Spleen (tissue), 11 donors: ENCODE results near the gene GREB1. TPM values are rescaled to one million over a fixed set of nuclear protein-coding genes. Genes with fewer than 3 reads are reported as not detected.

Experiments
- DNase-seq: peaks from one replicate; pipeline ENCODE4 v3.0.0-alpha.2; 2020
- H3K27ac ChIP-seq, 8 donors: fragments of 200-600 bp; sonication (generic) in 7 of 8; 1 replicate in 4 of 8; 2 replicates in 4 of 8; pipeline versions ENCODE4 v1.5.0 to v1.8.0; 2016 to 2021; ENCODE audit warnings: inconsistent platforms in 4 of 8, mild to moderate bottlenecking in 4 of 8, moderate library complexity in 1 of 8
- H3K27me3 ChIP-seq, 7 donors: fragments of 200-600 bp; sonication (generic) in 6 of 7; replicated peaks in 1 of 7; 1 replicate in 4 of 7; 2 replicates in 3 of 7; pipeline versions ENCODE4 v1.5.0 to v1.8.0; 2016 to 2021; ENCODE audit warnings: inconsistent platforms in 3 of 7, mild to moderate bottlenecking in 1 of 7
- H3K36me3 ChIP-seq, 6 donors: fragments of 200-600 bp; sonication (generic) in 5 of 6; 1 replicate in 4 of 6; 2 replicates in 2 of 6; pipeline versions ENCODE4 v1.5.0 to v1.8.0; 2016 to 2021; ENCODE audit warnings: inconsistent platforms in 2 of 6
- H3K4me1 ChIP-seq, 6 donors: fragments of 200-600 bp; sonication (generic) in 5 of 6; 1 replicate in 3 of 6; 2 replicates in 3 of 6; pipeline versions ENCODE4 v1.5.0 to v1.8.0; 2016 to 2021; ENCODE audit warnings: inconsistent platforms in 3 of 6
- H3K4me3 ChIP-seq, 8 donors: fragments of 200-600 bp; sonication (generic) in 7 of 8; 1 replicate in 4 of 8; 2 replicates in 4 of 8; pipeline versions ENCODE4 v1.5.0 to v1.8.0; 2016 to 2021; ENCODE audit warnings: inconsistent platforms in 4 of 8, mild to moderate bottlenecking in 4 of 8, moderate library complexity in 2 of 8
- H3K9me3 ChIP-seq, 8 donors: fragments of 200-600 bp; sonication (generic) in 7 of 8; 1 replicate in 4 of 8; 2 replicates in 4 of 8; pipeline versions ENCODE4 v1.5.0 to v1.8.0; 2016 to 2021; ENCODE audit warnings: inconsistent platforms in 4 of 8
- POLR2A ChIP-seq, 3 donors: fragments of 450-650 bp; IDR thresholded peaks; one replicate each; pipeline ENCODE4 v1.5.1; 2017; ENCODE audit warnings: antibody characterized with exemption in 3 of 3, mild to moderate bottlenecking in 1 of 3
- POLR2AphosphoS5 ChIP-seq, 3 donors: sonication (generic); formaldehyde crosslinking; IDR thresholded peaks; one replicate each; pipeline ENCODE4 v1.5.1; 2017; ENCODE audit warnings: antibody characterized with exemption in 3 of 3
- WGBS, 5 donors: extraction: QIAGEN DNeasy Blood & Tissue Kit in 3 of 5; methylation state at CpG; one replicate each; pipeline versions ENCODE4 v1.1.5 to v1.1.7; 2013 to 2018; 5-methylcytosine and 5-hydroxymethylcytosine counted together
- intact Hi-C: fragments of 100-400 bp; cut with DNase I; formaldehyde crosslinking; loops from one replicate; pipeline ENCODE4 v1.15.0; 2023; ENCODE audit warnings: low total_unique reads
- polyA plus RNA-seq, 3 donors: library from polyadenylated mRNA; stranded (reverse); fragments of 200-250 nt; gene quantifications; one replicate each; pipeline ENCODE4 v1.2.1, GENCODE V29; 2013
- total RNA-seq, 7 donors: library from RNA; depleted of rRNA in 3 of 7; stranded (reverse); fragments of >200 nt in 3 of 7; fragmentation: NEBNext Ultra II Directional in 4 of 7; extraction: Animal tissue kit (Norgen Biotek cat#: 25700) in 4 of 7; gene quantifications; one replicate each; pipeline versions ENCODE4 v1.1.0 to v1.2.1, GENCODE V29; 2016 to 2021
- TF ChIP-seq, protein P1 (sequence below), 11 experiments: fragments of 200-600 bp in 7 of 11; fragments of 450-650 bp in 4 of 11; sonication (generic) in 4 of 11; IDR thresholded peaks in 8 of 11; conservative IDR thresholded peaks in 3 of 11; 1 replicate in 7 of 11; 2 replicates in 4 of 11; pipeline versions ENCODE4 v1.4.0 to v1.8.0; 2016 to 2021; ENCODE audit warnings: antibody characterized with exemption in 11 of 11, inconsistent platforms in 4 of 11, mild to moderate bottlenecking in 1 of 11
- donor health status: healthy with polysubstance abuse.
- donor health status: DM: no; HTN: no; CAD: no; lungs with moderate emphysema.
- donor health status: DM: no; HTN: no; CAD: no.
- donor health status: Bipolar disorder and iron deficiency.
- donor health status: healthy.
- donor health status: DM: no; HTN: no; CAD: no.
- donor health status: DM: yes; HTN: yes; CAD: no.

GREB1 gene
- total and polyA plus RNA-seq, 10 donors = 0.06 to 1.6 (median 0.51) TPM; not detected in 1

DNA sequence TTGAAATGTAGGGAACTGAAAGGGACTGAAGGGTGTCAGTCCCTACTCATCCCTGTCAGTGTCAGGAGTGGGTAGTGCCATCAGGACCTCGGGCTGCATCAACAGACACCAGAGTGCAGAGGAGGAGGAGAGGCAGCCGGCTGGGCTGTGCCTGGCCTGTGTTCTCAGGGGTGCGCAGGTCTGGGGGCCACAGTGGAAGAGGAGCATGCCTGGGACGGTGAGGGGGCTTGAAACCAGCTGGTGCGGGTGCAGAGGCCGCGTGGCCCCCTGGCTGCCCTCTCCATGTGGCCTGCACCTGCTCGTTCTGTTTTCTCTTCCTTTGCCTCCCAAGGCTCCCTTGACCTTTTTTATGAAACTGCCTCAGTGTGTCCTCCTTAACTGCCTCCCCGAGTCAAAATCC, 94.8 kb downstream of the GREB1 start:
- no peak overlapping the region for H3K4me3 ChIP-seq
- no peak overlapping the region for H3K27ac ChIP-seq
- no peak for DNase-seq
- H3K27me3 ChIP-seq = no peaks in the 10 kb centered on the region
- H3K36me3 ChIP-seq = no peaks in the 10 kb centered on the region
- 78 to 87% (median 84%) methylated on average over 9 of the region's 9 CpGs for WGBS, 5 donors
- intact Hi-C loops = no loop called here
- H3K4me1 ChIP-seq = no peaks in the 10 kb centered on the region
- H3K9me3 ChIP-seq = peaks cover 0 to 14% (median 10%) of the 10 kb centered on the region in 8 donors
- TF ChIP-seq POLR2AphosphoS5 (IDR thresholded peaks at IDR 0.05) (no peak), POLR2A (IDR thresholded peaks at IDR 0.05) (no peak)
- TF ChIP-seq, protein P1, sequence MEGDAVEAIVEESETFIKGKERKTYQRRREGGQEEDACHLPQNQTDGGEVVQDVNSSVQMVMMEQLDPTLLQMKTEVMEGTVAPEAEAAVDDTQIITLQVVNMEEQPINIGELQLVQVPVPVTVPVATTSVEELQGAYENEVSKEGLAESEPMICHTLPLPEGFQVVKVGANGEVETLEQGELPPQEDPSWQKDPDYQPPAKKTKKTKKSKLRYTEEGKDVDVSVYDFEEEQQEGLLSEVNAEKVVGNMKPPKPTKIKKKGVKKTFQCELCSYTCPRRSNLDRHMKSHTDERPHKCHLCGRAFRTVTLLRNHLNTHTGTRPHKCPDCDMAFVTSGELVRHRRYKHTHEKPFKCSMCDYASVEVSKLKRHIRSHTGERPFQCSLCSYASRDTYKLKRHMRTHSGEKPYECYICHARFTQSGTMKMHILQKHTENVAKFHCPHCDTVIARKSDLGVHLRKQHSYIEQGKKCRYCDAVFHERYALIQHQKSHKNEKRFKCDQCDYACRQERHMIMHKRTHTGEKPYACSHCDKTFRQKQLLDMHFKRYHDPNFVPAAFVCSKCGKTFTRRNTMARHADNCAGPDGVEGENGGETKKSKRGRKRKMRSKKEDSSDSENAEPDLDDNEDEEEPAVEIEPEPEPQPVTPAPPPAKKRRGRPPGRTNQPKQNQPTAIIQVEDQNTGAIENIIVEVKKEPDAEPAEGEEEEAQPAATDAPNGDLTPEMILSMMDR (IDR thresholded peaks at IDR 0.05 in 8 of 11, conservative IDR thresholded peaks at IDR 0.05 in 3 of 11) = no peak

DNA sequence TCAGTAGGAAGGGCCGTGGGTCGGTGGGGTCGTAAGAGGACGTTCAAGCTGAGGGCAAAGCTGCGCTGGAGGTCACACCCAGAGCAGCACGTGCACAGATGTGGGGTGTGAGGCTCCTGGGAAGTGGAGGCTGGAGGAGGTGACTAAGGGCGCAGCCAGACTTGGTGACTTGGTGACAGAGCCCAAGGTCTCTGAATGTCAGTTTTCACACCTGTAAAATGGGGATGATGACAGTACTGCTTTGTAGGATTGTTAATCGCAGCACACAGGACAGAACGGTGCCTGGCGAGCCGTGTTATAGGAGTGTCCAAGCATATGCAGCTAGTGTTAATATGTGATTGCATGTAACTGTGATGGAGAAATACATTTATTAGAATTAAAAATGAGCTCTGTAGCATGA, 95.4 kb downstream of the GREB1 start:
- Histone ChIP-seq H3K9me3 (peaks cover 0 to 14% (median 10%) of the 10 kb centered on the region in 8 donors), H3K36me3 (no peaks in the 10 kb centered on the region), H3K4me3 (no peak overlapping the region), H3K27me3 (no peaks in the 10 kb centered on the region), H3K4me1 (no peaks in the 10 kb centered on the region), H3K27ac (no peak overlapping the region)
- intact Hi-C loops = no loop called here
- DNase-seq = no peak
- TF ChIP-seq POLR2A (IDR thresholded peaks at IDR 0.05) = no peak
- TF ChIP-seq POLR2AphosphoS5 (IDR thresholded peaks at IDR 0.05) = no peak
- TF ChIP-seq, protein P1 (IDR thresholded peaks at IDR 0.05 in 8 of 11, conservative IDR thresholded peaks at IDR 0.05 in 3 of 11) = no peak
- WGBS, 5 donors = 86 to 89% (median 87%) methylated on average over 11 of the region's 11 CpGs

DNA sequence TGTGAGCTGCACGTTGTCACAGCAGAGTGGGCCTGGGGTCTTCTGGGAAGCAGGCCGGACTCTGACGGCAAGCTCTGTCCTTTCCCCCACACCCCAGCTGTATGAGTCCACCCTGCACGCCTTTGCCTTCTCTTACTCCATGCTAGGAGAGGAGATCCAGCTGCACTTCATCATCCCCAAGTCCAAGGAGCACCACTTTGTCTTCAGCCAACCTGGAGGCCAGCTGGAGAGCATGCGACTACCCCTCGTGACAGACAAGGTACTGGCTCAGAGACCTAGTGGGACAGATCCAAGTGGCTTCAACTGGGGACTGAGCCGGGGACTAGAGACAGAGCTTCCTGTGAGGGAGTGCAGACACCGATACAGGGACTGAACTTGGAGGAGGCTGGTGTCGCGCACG, 96.0 kb downstream of the GREB1 start:
- TF ChIP-seq POLR2AphosphoS5 (IDR thresholded peaks at IDR 0.05) = no peak
- TF ChIP-seq, protein P1 (IDR thresholded peaks at IDR 0.05 in 8 of 11, conservative IDR thresholded peaks at IDR 0.05 in 3 of 11) = no peak
- Histone ChIP-seq H3K4me1 (no peaks in the 10 kb centered on the region), H3K27ac (no peak overlapping the region), H3K4me3 (no peak overlapping the region), H3K36me3 (no peaks in the 10 kb centered on the region), H3K9me3 (peaks cover 0 to 14% (median 10%) of the 10 kb centered on the region in 8 donors), H3K27me3 (no peaks in the 10 kb centered on the region)
- WGBS, 5 donors = 75 to 89% (median 84%) methylated on average over 11 of the region's 11 CpGs
- intact Hi-C loops = no loop called here
- no peak for DNase-seq

DNA sequence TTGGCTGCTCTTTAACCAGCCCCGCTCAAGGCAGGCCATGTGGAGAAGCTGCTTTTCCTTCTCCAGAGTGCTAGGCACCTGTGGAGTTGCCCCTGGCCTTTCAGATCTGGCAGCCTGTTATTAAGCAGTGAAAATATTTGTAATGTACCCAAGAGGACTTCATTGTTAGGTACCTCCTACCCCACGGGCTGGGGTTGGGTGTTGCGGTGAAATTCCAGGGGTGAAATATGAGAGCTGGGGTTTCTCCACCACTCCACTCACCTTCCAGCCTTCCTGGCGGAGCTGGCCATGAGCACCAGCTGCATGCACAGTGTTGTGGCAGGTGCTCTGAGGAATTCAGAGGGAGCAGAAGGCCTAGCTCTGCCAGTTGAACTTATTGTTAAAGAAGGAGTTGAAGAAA, 97.0 kb downstream of the GREB1 start:
- intact Hi-C loops = no loop called here
- H3K27me3 ChIP-seq = no peaks in the 10 kb centered on the region
- no peak for DNase-seq
- no peak overlapping the region for H3K4me3 ChIP-seq
- H3K4me1 ChIP-seq = no peaks in the 10 kb centered on the region
- 88 to 97% (median 89%) methylated on average over 4 of the region's 4 CpGs for WGBS, 5 donors
- peaks cover 0 to 14% (median 10%) of the 10 kb centered on the region in 8 donors for H3K9me3 ChIP-seq
- no peaks in the 10 kb centered on the region for H3K36me3 ChIP-seq
- H3K27ac ChIP-seq = no peak overlapping the region
- TF ChIP-seq POLR2A (IDR thresholded peaks at IDR 0.05) (no peak), POLR2AphosphoS5 (IDR thresholded peaks at IDR 0.05) (no peak)
- TF ChIP-seq, protein P1 (IDR thresholded peaks at IDR 0.05 in 8 of 11, conservative IDR thresholded peaks at IDR 0.05 in 3 of 11) = no peak
